ENCODE data around the gene ZKSCAN8. TPM values are rescaled to one million over a fixed set of nuclear protein-coding genes. Genes with fewer than 3 reads are reported as not detected.
"Not testable (repeated sequence)": the region's sequence is repeated elsewhere in the genome, so short reads cannot be mapped to it uniquely, and the experiment has no call there.

The ZKSCAN8 gene
- total RNA-seq = 10 to 100 TPM; 20.9 to 21.6 TPM

DNA sequence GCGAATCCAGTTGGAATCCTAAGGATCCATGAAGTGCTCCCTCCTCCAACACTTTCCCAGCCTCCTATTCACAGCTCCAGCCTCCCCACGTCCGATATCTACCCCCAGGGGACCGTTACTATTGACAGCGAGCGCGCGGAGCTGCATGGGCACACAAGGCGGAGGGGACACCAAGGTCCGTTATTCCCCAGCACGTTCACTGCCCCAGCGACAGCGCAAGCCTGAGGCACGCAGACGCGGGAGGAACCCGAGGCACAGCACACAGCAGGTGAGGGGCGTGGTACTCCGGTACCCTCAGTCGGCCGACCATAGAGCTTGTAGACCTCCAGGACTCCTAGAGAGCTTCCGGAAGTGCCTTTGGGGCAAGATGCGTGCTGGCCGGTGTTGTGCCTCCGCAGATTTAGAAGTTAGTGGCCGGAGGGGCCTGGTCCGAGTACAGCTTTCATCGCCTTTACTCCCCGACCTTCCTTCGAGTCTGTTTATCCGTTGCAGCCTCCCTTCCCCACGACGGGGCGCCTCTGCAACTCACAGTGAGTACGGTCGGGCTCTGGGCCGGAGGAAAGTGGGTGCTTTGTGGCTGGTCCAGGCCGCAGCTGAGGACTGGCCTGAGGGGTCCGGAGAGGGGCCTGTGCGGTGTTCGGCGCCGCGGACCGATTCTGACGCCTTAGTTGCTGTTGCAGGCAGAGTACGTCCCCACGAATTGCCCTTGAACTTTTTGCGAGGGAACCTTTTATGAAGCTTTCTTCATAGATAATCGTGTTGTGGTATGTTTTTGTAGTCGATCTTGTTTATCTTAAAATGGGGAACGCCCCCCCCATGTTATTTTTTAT lies at the start of gene ZKSCAN8:
ZKSCAN8 (plus strand) TSS at position 384 of the 830 bp plus-strand sequence. CDS start 6,525 bp downstream, outside the sequence.
- H3K36me3 Mint-ChIP-seq (ENCODE audit: low read depth) = peaks cover 26% of the 10 kb centered on the region
- peak; percentile 78 for DNase-seq
- ChIA-PET CTCF (interaction anchor here (1.0 to 5.0 kb wide), 6 partner anchors 13 to 217 kb away, joined by 3 to 30 read pairs (median 6); partner anchors contain the start of genes ZSCAN16 and ZSCAN26), POLR2A (interaction anchor here (0.7 to 7.4 kb wide), 28 partner anchors 10 to 782 kb away, joined by 3 to 78 read pairs (median 6); partner anchors contain the start of genes TRIM27, ZKSCAN3, ZKSCAN4 and ZSCAN12)
- H3K27ac Mint-ChIP-seq = peak within 1 kb of the TSS; percentile 77
- no peaks in the 10 kb centered on the region for H3K9me3 Mint-ChIP-seq
- H3K4me1 Mint-ChIP-seq = peaks cover 62% of the 10 kb centered on the region
- H3K27me3 Mint-ChIP-seq = no peaks in the 10 kb centered on the region
- H3K4me3 Mint-ChIP-seq = peak within 1 kb of the TSS; percentile 89

GRCh38 chr6:28102222-28102621 lies 39.5 kb upstream of the ZKSCAN8 start:
- H3K4me3 Mint-ChIP-seq; DNase-seq; CTCF ChIA-PET; H3K27ac Mint-ChIP-seq; H3K36me3 Mint-ChIP-seq (ENCODE audit: low read depth); POLR2A ChIA-PET: not testable (repeated sequence)
- peaks cover 12% of the 10 kb centered on the region for H3K9me3 Mint-ChIP-seq
- peaks cover 15% of the 10 kb centered on the region for H3K4me1 Mint-ChIP-seq
- H3K27me3 Mint-ChIP-seq = peaks cover 24% of the 10 kb centered on the region

DNA sequence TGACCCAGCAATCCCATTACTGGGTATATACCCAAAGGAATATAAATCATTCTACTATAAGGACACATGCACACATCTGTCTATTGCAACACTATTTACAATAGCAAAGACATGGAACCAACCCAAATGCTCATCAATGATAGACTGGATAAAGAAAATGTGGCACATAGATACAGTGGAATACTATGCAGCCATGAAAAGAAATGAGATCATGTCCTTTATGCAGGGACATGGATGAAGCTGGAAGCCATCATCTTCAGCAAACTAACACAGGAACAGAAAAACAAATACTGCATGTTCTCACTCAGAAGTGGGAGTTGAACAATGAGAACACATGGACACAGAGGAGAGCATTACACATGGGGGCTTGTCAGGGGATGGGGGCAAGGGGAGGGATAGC lies 39.0 kb upstream of the ZKSCAN8 start:
- CTCF ChIA-PET; DNase-seq; H3K4me3 Mint-ChIP-seq; H3K36me3 Mint-ChIP-seq (ENCODE audit: low read depth); H3K9me3 Mint-ChIP-seq; POLR2A ChIA-PET; H3K27ac Mint-ChIP-seq: not testable (repeated sequence)
- H3K27me3 Mint-ChIP-seq = peaks cover 24% of the 10 kb centered on the region
- H3K4me1 Mint-ChIP-seq = peaks cover 15% of the 10 kb centered on the region

- Mint-ChIP-seq H3K4me1 (peaks cover 15% of the 10 kb centered on the region), H3K4me3 (peak overlapping the region; percentile 83), H3K27ac (peak overlapping the region; percentile 68), H3K36me3 (ENCODE audit: low read depth) (no peaks in the 10 kb centered on the region), H3K27me3 (peaks cover 27% of the 10 kb centered on the region), H3K9me3 (peaks cover 6% of the 10 kb centered on the region)
- ChIA-PET CTCF (interaction anchor here (0.6 to 1.8 kb wide), 23 partner anchors 12 to 680 kb away, joined by 3 to 10 read pairs (median 4); partner anchors contain the start of genes ZKSCAN3, ZKSCAN4, ZNF165 and ZSCAN26), POLR2A (interaction anchor here (0.6 to 2.2 kb wide), 15 partner anchors 11 to 791 kb away, joined by 3 to 21 read pairs (median 4); partner anchors contain the start of genes ZKSCAN4, ZKSCAN8, ZSCAN16 and ZSCAN26)
- peak; percentile 86 for DNase-seq
These were observed 37.1 kb upstream of the ZKSCAN8 start for GRCh38 chr6:28104392-28105244.

GRCh38 chr6:28105245-28105639 lies 36.4 kb upstream of the ZKSCAN8 start:
- peaks cover 23% of the 10 kb centered on the region for H3K27me3 Mint-ChIP-seq
- H3K4me3 Mint-ChIP-seq = peak overlapping the region; percentile 83
- ChIA-PET CTCF (interaction anchor here (0.6 to 1.8 kb wide), 18 partner anchors 11 to 680 kb away, joined by 3 to 10 read pairs (median 4); partner anchors contain the start of genes ZKSCAN3, ZKSCAN4, ZNF165 and ZSCAN26), POLR2A (interaction anchor here (0.6 to 2.2 kb wide), 14 partner anchors 11 to 251 kb away, joined by 3 to 21 read pairs (median 4); partner anchors contain the start of genes ZKSCAN4, ZKSCAN8, ZSCAN16 and ZSCAN26)
- peaks cover 15% of the 10 kb centered on the region for H3K4me1 Mint-ChIP-seq
- no peak for DNase-seq
- H3K9me3 Mint-ChIP-seq = peaks cover 6% of the 10 kb centered on the region
- H3K27ac Mint-ChIP-seq = peak overlapping the region; percentile 33
- H3K36me3 Mint-ChIP-seq (ENCODE audit: low read depth) = no peaks in the 10 kb centered on the region

- peaks cover 15% of the 10 kb centered on the region for H3K4me1 Mint-ChIP-seq
- CTCF ChIA-PET = no interaction called here
- POLR2A ChIA-PET = interaction anchor here (1.2 kb wide), 1 partner anchor 27 kb away, joined by 3 read pairs; no protein-coding TSS in a partner anchor
These were observed 34.2 kb upstream of the ZKSCAN8 start for GRCh38 chr6:28107506-28107905.

DNA sequence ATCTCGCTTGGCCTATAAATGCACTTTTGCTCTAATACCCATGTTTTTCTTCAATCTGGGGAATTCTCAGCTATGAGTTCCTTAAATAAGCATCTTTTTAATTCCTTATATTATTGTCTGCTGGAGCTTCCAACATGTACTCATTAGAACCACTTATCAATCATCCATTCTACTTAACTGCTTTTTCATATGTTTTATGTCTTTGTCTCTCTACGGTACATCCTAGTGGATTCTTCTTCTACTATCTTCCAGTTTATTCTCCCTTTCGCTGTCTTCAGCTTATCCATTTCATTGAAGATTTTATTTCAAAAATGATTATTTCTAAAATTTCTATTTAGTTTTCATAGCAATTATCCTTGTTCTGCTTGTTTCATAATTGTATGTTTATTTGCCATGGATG lies 29.7 kb upstream of the ZKSCAN8 start:
- peaks cover 29% of the 10 kb centered on the region for H3K36me3 Mint-ChIP-seq (ENCODE audit: low read depth)

More at GRCh38 chr6:28107506-28107905, 34.2 kb upstream of the ZKSCAN8 start:
- Mint-ChIP-seq H3K27me3 (peaks cover 7% of the 10 kb centered on the region), H3K9me3 (peaks cover 4% of the 10 kb centered on the region), H3K4me3 (no peak overlapping the region), H3K27ac (no peak overlapping the region), H3K36me3 (ENCODE audit: low read depth) (no peaks in the 10 kb centered on the region)
- DNase-seq = no peak

DNA sequence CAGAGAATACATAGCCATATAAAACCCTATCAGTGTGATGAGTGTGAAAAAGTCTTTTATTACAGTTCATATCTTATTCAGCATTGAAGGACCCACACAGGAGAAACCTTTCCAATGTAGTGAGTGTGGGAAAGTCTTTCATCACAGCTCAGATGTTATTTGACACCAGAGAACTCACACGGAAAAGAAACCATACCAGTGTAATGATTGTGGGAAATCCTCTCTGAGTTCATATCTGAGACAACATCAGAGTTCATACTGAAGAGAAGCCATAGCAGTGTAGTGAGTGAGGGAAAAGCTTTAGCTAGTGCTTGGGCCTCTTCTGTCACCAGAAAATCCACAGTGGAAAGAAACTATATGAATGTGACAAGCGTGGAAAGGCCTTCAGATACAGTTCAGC lies 25.9 kb upstream of the ZKSCAN8 start:
- Mint-ChIP-seq H3K27ac (no peak overlapping the region), H3K36me3 (ENCODE audit: low read depth) (peaks cover 54% of the 10 kb centered on the region), H3K9me3 (no peaks in the 10 kb centered on the region), H3K4me1 (no peaks in the 10 kb centered on the region), H3K4me3 (no peak overlapping the region), H3K27me3 (no peaks in the 10 kb centered on the region)
- ChIA-PET POLR2A (interaction anchor here (1.2 kb wide), 1 partner anchor 11 kb away, joined by 5 read pairs; no protein-coding TSS in a partner anchor), CTCF (interaction anchor here (2.2 kb wide), 1 partner anchor 11 kb away, joined by 6 read pairs; no protein-coding TSS in a partner anchor)
- no peak for DNase-seq

More for the DNA sequence above, 29.7 kb upstream of the ZKSCAN8 start:
- Mint-ChIP-seq H3K27me3 (peaks cover 3% of the 10 kb centered on the region), H3K4me3 (no peak overlapping the region), H3K27ac (no peak overlapping the region), H3K9me3 (no peaks in the 10 kb centered on the region), H3K4me1 (no peaks in the 10 kb centered on the region)
- POLR2A ChIA-PET = interaction anchor here (1.3 kb wide), 1 partner anchor 30 kb away, joined by 3 read pairs; the partner anchor contains the start of gene ZKSCAN8
- CTCF ChIA-PET = no interaction called here
- DNase-seq = no peak

GRCh38 chr6:28117386-28118050 lies 24.2 kb upstream of the ZKSCAN8 start:
- no peaks in the 10 kb centered on the region for H3K4me1 Mint-ChIP-seq
- H3K4me3 Mint-ChIP-seq = no peak overlapping the region
- CTCF ChIA-PET = interaction anchor here (2.2 kb wide), 1 partner anchor 13 kb away, joined by 6 read pairs; no protein-coding TSS in a partner anchor
- DNase-seq = no peak
- no peak overlapping the region for H3K27ac Mint-ChIP-seq
- POLR2A ChIA-PET = no interaction called here
- H3K27me3 Mint-ChIP-seq = no peaks in the 10 kb centered on the region
- no peaks in the 10 kb centered on the region for H3K9me3 Mint-ChIP-seq
- peaks cover 66% of the 10 kb centered on the region for H3K36me3 Mint-ChIP-seq (ENCODE audit: low read depth)

DNA sequence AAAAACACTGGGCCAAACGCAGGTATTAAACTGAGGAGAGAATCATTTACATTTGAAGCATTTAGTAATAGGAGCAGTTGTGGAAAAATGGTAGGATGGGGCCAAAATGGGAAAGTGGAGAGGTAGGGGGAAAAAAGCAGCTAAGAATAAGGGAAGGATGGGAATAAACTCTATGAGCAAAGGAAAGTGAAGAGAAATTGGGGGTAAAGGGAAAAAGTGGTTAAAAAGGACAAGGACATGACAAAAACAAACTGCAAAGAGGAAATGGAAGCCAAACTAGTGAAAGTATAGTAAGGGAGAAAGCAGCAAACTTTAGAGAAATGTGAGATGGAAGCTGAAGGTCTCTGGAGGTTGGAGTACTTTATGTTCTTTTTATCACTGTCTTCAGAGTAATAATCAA lies 23.5 kb upstream of the ZKSCAN8 start:
- Mint-ChIP-seq H3K27ac (no peak overlapping the region), H3K9me3 (no peaks in the 10 kb centered on the region), H3K36me3 (ENCODE audit: low read depth) (peaks cover 71% of the 10 kb centered on the region), H3K27me3 (no peaks in the 10 kb centered on the region), H3K4me3 (no peak overlapping the region), H3K4me1 (peaks cover under 1% of the 10 kb centered on the region)
- no peak for DNase-seq
- ChIA-PET CTCF (no interaction called here), POLR2A (no interaction called here)

GRCh38 chr6:28121876-28122275 lies 19.8 kb upstream of the ZKSCAN8 start:
- DNase-seq = no peak
- no peak overlapping the region for H3K4me3 Mint-ChIP-seq
- H3K27ac Mint-ChIP-seq = no peak overlapping the region
- no peaks in the 10 kb centered on the region for H3K27me3 Mint-ChIP-seq
- CTCF ChIA-PET = no interaction called here
- H3K9me3 Mint-ChIP-seq = no peaks in the 10 kb centered on the region
- peaks cover 50% of the 10 kb centered on the region for H3K36me3 Mint-ChIP-seq (ENCODE audit: low read depth)
- H3K4me1 Mint-ChIP-seq = peaks cover 34% of the 10 kb centered on the region
- POLR2A ChIA-PET = interaction anchor here (1.6 kb wide), 1 partner anchor 21 kb away, joined by 4 read pairs; no protein-coding TSS in a partner anchor

- peaks cover 52% of the 10 kb centered on the region for H3K36me3 Mint-ChIP-seq (ENCODE audit: low read depth)
- CTCF ChIA-PET, H3K4me3 Mint-ChIP-seq, H3K27ac Mint-ChIP-seq, H3K9me3 Mint-ChIP-seq, DNase-seq, H3K27me3 Mint-ChIP-seq: not testable (repeated sequence)
- H3K4me1 Mint-ChIP-seq = peaks cover 37% of the 10 kb centered on the region
- POLR2A ChIA-PET = interaction anchor here (0.8 to 1.6 kb wide), 2 partner anchors 18 to 20 kb away, joined by 4 read pairs; no protein-coding TSS in a partner anchor
These were observed 19.4 kb upstream of the ZKSCAN8 start for GRCh38 chr6:28122283-28122682.
